ENCODE measurements around the gene ZNF646. TPM values are rescaled to one million over a fixed set of nuclear protein-coding genes. Genes with fewer than 3 reads are reported as not detected.

The ZNF646 gene
- total RNA-seq, 1 donor from 2014 or later, result 21.1 TPM

DNA sequence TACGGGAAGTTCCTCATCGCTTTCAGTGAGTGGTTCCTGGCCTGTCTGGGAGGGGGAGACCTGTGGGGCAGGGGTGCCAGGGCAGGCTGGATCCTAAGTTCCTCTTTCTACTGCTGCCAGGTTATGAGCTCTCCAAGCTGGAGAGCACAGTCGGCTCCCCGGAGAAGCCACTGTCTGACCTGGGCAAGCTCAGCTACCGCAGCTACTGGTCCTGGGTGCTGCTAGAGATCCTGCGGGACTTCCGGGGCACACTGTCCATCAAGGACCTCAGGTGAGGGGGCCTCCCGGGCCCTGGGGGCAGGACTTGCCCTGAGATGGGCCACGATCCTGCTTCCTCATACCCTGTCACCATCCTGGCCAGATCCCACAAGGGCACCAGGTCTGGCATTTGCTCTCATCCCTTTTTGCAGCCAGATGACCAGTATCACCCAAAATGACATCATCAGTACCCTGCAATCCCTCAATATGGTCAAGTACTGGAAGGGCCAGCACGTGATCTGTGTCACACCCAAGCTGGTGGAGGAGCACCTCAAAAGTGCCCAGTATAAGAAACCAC, 56.2 kb downstream of the ZNF646 start:
- Mint-ChIP-seq H3K36me3 (ENCODE audit: low read depth) (peaks cover 30% of the 10 kb centered on the region), H3K4me1 (peaks cover 6% of the 10 kb centered on the region), H3K9me3 (no peaks in the 10 kb centered on the region), H3K4me3 (no peak overlapping the region), H3K27ac (no peak overlapping the region), H3K27me3 (no peaks in the 10 kb centered on the region)
- DNase-seq, result no peak
- intact Hi-C loops (cut with micrococcal nuclease), result no loop called here

DNA sequence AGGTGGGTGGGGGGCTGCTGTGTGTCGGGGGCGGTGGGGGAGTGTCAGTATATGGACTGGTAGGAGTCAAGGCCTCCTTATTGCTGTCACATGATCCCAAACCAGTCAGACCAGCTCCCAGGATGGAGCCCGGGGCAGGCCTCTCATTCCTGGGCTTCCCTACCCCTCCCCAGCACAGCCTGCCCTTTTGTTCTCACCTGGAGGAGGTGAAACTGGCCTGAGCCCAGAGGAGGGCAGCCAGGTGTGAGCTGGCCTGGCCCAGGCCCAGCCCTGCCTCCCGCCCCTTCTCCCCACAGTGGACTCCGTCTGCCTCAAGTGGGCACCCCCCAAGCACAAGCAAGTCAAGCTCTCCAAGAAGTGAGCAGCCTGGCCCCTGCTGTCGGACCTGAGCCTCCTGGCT, 56.7 kb downstream of the ZNF646 start:
- H3K9me3 Mint-ChIP-seq, result no peaks in the 10 kb centered on the region
- DNase-seq, result no peak
- H3K27ac Mint-ChIP-seq, result no peak overlapping the region
- H3K4me3 Mint-ChIP-seq, result no peak overlapping the region
- H3K27me3 Mint-ChIP-seq, result no peaks in the 10 kb centered on the region
- H3K36me3 Mint-ChIP-seq (ENCODE audit: low read depth), result peaks cover 26% of the 10 kb centered on the region
- intact Hi-C loops (cut with micrococcal nuclease), result no loop called here
- peaks cover 6% of the 10 kb centered on the region for H3K4me1 Mint-ChIP-seq

DNA sequence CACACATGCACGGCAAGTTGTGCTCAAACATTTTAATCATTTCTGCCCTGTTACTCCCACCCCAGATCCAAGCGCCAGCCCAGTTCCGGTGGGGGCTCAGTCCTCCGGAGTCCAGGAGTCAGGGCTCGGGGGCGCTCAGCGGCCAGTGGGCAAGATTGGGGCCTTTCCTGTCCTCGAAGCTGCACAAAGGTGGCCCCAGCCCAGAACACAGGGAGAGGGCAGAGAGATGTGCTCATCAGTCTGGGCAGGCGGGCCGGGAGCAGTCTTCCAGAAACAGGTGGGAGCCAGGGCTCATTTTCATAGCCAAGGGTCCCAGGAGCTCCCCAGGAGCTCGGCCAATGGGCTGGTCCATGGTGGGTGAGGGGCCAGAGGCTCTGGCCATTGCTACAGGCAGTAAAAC, 57.2 kb downstream of the ZNF646 start:
- Mint-ChIP-seq H3K27me3 (no peaks in the 10 kb centered on the region), H3K4me3 (no peak overlapping the region), H3K27ac (no peak overlapping the region), H3K36me3 (ENCODE audit: low read depth) (peaks cover 21% of the 10 kb centered on the region), H3K9me3 (no peaks in the 10 kb centered on the region), H3K4me1 (peaks cover 6% of the 10 kb centered on the region)
- intact Hi-C loops (cut with micrococcal nuclease), result no loop called here
- no peak for DNase-seq

GRCh38 chr16:31131841-31132271, 57.6 kb downstream of the ZNF646 start:
- Mint-ChIP-seq H3K4me1 (peaks cover 6% of the 10 kb centered on the region), H3K36me3 (ENCODE audit: low read depth) (peaks cover 20% of the 10 kb centered on the region), H3K27ac (no peak overlapping the region), H3K27me3 (no peaks in the 10 kb centered on the region), H3K4me3 (no peak overlapping the region), H3K9me3 (no peaks in the 10 kb centered on the region)
- DNase-seq, result no peak
- intact Hi-C loops (cut with micrococcal nuclease), result no loop called here

GRCh38 chr16:31132303-31132979, 58.2 kb downstream of the ZNF646 start:
- H3K4me3 Mint-ChIP-seq, result no peak overlapping the region

GRCh38 chr16:31133046-31133501, 58.9 kb downstream of the ZNF646 start:
- DNase-seq, result no peak
- intact Hi-C loops (cut with micrococcal nuclease), result no loop called here
- no peaks in the 10 kb centered on the region for H3K9me3 Mint-ChIP-seq
- H3K27ac Mint-ChIP-seq, result no peak overlapping the region
- H3K4me3 Mint-ChIP-seq, result no peak overlapping the region
- peaks cover 2% of the 10 kb centered on the region for H3K4me1 Mint-ChIP-seq
- no peaks in the 10 kb centered on the region for H3K27me3 Mint-ChIP-seq
- H3K36me3 Mint-ChIP-seq (ENCODE audit: low read depth), result peaks cover 15% of the 10 kb centered on the region

More at GRCh38 chr16:31132303-31132979, 58.2 kb downstream of the ZNF646 start:
- peaks cover 6% of the 10 kb centered on the region for H3K4me1 Mint-ChIP-seq
- H3K27ac Mint-ChIP-seq, result no peak overlapping the region
- H3K36me3 Mint-ChIP-seq (ENCODE audit: low read depth), result peaks cover 20% of the 10 kb centered on the region
- DNase-seq, result no peak
- intact Hi-C loops (cut with micrococcal nuclease), result no loop called here
- H3K27me3 Mint-ChIP-seq, result no peaks in the 10 kb centered on the region
- no peaks in the 10 kb centered on the region for H3K9me3 Mint-ChIP-seq

Other genes with a start within 250 kb of the ZNF646 start
- 23.9 and 24.5 TPM in 2 replicates for gene BCL7C, start 180.3 kb upstream of the ZNF646 start, total RNA-seq
- gene CTF1, start 177.8 kb upstream of the ZNF646 start, total RNA-seq, result 0.17 and 0.33 TPM in 2 replicates
- gene FBXL19, start 150.8 kb upstream of the ZNF646 start, total RNA-seq, result 35.9 and 36.5 TPM in 2 replicates
- 11.8 and 12.7 TPM in 2 replicates for gene ORAI3, start 125.4 kb upstream of the ZNF646 start, total RNA-seq
- 30.7 and 31.5 TPM in 2 replicates for gene SETD1A, start 116.7 kb upstream of the ZNF646 start, total RNA-seq
- gene HSD3B7, start 89.2 kb upstream of the ZNF646 start, total RNA-seq, result 2.9 and 3.2 TPM in 2 replicates
- gene STX1B, start 63.8 kb upstream of the ZNF646 start, total RNA-seq, result 0.75 and 0.78 TPM in 2 replicates
- 49.1 and 54.8 TPM in 2 replicates for gene STX4, start 40.9 kb upstream of the ZNF646 start, total RNA-seq
- 15.6 and 15.9 TPM in 2 replicates for gene ZNF668, start 182 bp upstream of the ZNF646 start, total RNA-seq
- 4.3 and 4.8 TPM in 2 replicates for gene PRSS53, start 14.5 kb downstream of the ZNF646 start, total RNA-seq
- 56.2 and 59.1 TPM in 2 replicates for gene VKORC1, start 20.4 kb downstream of the ZNF646 start, total RNA-seq
- gene BCKDK, start 34.0 kb downstream of the ZNF646 start, total RNA-seq, result 44.3 and 44.9 TPM in 2 replicates
- 56.9 and 63.3 TPM in 2 replicates for gene KAT8, start 43.2 kb downstream of the ZNF646 start, total RNA-seq
- gene PRSS8, start 61.3 kb downstream of the ZNF646 start, total RNA-seq, result not detected in 2 replicates
- 0.33 and 0.59 TPM in 2 replicates for gene PRSS36, start 75.6 kb downstream of the ZNF646 start, total RNA-seq
- 936 and 955 TPM in 2 replicates for gene FUS, start 105.7 kb downstream of the ZNF646 start, total RNA-seq
- gene PYCARD, start 128.3 kb downstream of the ZNF646 start, total RNA-seq, result 15.6 and 17.1 TPM in 2 replicates
- gene TRIM72, start 139.7 kb downstream of the ZNF646 start, total RNA-seq, result 0.05 and 0.09 TPM in 2 replicates
- not detected in 2 replicates for gene PYDC1, start 142.7 kb downstream of the ZNF646 start, total RNA-seq
- gene ITGAM, start 185.6 kb downstream of the ZNF646 start, total RNA-seq, result 16.8 and 18.2 TPM in 2 replicates

All from activated CD4-positive, alpha-beta T cell treated with anti-CD3 and anti-CD28 coated beads, Interleukin-2, amount 10 ng/mL, durations not matched to agents 24 days and 14 days (primary cell).